22Rv1 (cell line): ENCODE results near the gene MTM1.

ENCODE experiments used
- CTCF ChIP-seq: fragments of 450-650 bp; IDR thresholded peaks from 2 replicates; pipeline ENCODE4 v1.5.1; 2017; ENCODE audit warnings: mild to moderate bottlenecking
- ZFX ChIP-seq: fragments of 450-650 bp; IDR thresholded peaks from 2 replicates; pipeline ENCODE4 v1.6.1; 2017; ENCODE audit warnings: antibody characterized with exemption, borderline replicate concordance

DNA sequence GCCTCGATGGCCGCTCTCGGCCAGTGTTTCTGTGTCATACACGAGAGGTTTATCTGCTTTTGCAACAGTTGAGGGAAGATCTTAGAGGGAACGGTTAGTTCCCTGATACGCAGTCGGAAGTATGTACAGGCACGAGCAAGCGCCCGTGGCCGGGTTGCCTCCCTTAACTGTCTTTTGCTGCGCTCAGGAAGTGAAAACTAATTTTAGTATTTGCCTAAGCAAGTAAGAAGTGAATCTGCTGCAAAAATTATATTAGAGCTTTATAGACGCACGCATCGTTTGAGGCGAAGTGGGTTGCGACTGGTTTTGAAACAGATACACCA, 695 bp downstream of the MTM1 start:
- TF ChIP-seq CTCF (no peak), ZFX (no peak)
